AG09319 (cell line): ENCODE measurements around the gene NCS1.

Experiments
- DNase-seq: peaks from one replicate; pipeline ENCODE4 v3.0.0-alpha.2; 2010; ENCODE audit warnings: low read depth; ENCODE audit errors: extremely low read depth
- TF ChIP-seq, protein P1 (sequence below): IDR thresholded peaks from 2 replicates; pipeline ENCODE4 v1.5.1; 2011; ENCODE audit warnings: low read depth, mild to moderate bottlenecking, inconsistent platforms, low read length, moderate library complexity

NCS1 gene

DNA sequence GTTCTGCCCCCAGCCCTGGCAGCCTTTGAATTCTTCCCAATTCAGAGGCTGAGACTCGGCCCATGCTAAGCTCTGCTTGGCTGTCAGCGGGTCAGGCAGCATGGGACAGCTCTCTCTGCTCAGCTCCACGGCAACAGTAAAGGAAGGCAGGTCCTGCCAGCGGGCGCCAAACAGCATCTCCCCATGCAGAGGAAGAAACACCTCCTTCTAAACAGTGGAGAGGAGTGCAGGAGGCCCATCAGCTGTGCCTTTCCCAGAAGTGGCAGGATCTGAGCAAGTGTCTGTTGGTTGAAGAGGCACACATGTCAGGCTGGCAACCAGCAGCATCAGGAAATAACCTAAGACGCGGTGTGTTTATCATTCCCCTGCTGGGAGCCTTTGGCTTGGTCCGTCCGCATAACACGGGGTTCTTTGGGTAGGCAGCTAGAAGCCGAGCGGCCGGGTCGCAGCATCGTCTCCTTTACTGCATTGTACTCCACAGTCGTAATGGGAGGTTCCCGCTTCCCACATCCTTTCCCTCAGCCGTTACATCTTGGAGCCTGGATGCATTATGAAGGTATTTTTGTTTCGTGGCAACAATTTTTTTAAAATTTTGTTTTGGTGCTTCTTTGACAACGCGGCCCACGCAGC is 42.7 kb upstream of the NCS1 start:
- DNase-seq: no peak
- TF ChIP-seq, protein P1, sequence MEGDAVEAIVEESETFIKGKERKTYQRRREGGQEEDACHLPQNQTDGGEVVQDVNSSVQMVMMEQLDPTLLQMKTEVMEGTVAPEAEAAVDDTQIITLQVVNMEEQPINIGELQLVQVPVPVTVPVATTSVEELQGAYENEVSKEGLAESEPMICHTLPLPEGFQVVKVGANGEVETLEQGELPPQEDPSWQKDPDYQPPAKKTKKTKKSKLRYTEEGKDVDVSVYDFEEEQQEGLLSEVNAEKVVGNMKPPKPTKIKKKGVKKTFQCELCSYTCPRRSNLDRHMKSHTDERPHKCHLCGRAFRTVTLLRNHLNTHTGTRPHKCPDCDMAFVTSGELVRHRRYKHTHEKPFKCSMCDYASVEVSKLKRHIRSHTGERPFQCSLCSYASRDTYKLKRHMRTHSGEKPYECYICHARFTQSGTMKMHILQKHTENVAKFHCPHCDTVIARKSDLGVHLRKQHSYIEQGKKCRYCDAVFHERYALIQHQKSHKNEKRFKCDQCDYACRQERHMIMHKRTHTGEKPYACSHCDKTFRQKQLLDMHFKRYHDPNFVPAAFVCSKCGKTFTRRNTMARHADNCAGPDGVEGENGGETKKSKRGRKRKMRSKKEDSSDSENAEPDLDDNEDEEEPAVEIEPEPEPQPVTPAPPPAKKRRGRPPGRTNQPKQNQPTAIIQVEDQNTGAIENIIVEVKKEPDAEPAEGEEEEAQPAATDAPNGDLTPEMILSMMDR: no peak

- TF ChIP-seq, protein P1: no peak
Measured at GRCh38 chr9:130132746-130133145, 39.5 kb upstream of the NCS1 start.

DNA sequence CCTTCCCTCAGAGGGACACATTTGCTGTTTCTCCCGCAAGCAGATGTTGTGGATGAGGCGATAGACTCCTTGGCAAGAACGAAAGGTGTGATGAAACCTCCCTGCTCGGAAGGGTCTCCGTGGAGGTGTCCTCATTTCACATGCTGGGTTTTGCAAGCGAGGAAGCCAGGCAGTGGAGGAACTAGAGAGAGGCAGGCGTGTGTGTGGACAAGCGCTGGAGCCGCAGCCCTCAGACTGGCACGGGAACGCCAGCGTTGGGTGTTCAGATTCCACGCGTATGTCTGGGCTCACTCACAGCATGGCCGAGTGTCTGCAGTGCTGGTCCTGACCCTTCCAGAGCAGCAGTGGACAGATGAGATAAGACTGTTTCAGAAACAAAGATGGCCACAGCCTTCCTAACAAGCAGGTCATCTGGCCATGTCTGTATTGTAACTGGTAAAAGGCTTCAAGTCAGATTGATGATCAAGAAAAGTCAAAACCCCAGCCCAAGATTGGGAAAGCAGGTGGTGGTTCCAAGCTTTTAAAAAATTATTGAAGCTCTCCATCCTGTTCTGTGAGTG is 35.0 kb upstream of the NCS1 start:
- TF ChIP-seq, protein P1: no peak
- DNase-seq: no peak

More at GRCh38 chr9:130132746-130133145, 39.5 kb upstream of the NCS1 start:
- no peak for DNase-seq

DNA sequence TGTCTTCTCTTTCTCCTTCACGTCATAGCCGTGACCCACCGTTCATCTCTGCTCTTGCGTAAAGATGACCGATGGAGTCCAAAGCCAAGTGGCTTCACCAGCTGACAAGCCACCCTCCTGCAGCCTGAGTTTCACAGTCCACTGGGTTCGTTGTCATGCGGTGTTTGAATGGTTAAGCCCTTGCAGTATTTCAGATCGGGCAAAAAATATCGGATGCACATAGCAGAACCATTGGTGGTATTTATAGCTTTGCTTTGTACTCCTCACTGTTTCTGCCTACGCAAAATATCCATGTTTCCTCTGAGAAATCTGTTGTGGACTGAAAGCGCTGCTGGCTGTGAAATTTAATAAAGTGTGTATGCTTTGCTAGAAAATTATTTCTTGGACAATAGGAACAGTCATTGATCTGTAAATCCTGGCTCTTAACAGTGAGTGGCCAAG is 34.5 kb upstream of the NCS1 start:
- DNase-seq: no peak
- TF ChIP-seq, protein P1: no peak

DNA sequence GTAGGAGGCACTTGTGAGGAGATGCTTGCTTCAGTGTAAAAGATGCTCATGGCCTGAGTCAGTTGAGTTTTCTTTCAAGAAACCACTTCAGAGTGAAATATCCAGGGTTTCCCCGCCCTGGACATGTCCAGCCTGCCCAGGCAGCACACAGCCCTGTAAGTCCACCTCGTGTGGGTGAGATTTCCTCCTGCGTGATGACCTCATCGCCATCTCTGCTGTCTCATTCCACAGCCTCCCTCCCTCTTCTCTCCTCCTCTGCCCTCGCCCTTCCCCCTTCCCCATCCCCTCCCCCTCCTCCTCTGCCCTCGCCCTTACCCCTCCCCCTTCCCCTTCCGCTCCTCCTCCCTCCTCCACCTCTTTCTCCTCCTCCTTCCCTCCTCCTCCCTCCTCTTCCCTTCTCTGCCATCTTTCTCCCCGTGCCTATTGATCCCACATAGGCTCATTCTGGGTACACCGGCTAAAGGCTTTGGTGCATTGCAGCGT is 34.0 kb upstream of the NCS1 start:
- peak; percentile 73 for DNase-seq
- TF ChIP-seq, protein P1: no peak

DNA sequence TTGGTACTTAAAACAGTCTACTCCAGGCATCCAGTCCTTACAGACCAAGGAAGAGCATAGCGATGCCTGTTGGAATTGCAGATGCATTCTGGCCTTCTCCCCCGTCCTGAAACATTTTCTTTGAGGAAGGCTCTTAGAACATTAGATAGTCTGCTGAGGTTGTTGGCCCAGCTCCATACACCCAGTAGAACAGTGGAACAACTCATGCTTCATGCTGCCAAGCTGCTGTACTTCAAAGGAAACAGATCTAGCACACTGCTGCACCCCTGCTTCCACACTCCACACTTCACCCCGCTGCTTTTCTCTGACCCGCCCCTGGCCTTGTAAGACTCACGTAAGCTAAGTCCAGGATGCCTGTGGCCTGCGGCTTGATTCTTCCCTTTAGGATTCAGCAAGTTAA is 33.4 kb upstream of the NCS1 start:
- TF ChIP-seq, protein P1: no peak
- peak; percentile 72 for DNase-seq

DNA sequence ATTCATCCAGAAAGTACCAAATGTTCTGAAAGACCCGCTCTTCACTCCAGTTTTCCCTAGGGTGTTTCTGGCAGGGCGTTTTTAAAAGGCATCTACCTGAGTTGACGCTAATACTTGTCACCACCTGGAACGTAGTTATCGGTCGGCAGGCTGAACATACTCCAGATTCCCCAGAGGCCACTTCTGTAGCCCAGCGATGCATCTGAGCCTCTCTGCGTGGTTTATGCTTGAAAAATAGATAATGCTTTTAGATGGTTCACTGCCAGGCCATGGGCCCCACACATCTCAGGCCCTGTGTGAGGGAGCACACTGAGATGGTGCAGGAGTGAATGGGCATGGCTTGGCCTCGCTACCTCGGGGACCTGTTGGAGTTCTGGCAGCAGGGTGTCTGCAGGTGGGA is 33.0 kb upstream of the NCS1 start:
- TF ChIP-seq, protein P1: no peak
- no peak for DNase-seq
